Measurements from ENCODE around the gene ULK1. TPM values are rescaled to one million over a fixed set of nuclear protein-coding genes. Genes with fewer than 3 reads are reported as not detected.

Gene ULK1
- total and polyA plus RNA-seq, 2 donors from 2014 or later: 11.4 to 33.4 TPM

DNA sequence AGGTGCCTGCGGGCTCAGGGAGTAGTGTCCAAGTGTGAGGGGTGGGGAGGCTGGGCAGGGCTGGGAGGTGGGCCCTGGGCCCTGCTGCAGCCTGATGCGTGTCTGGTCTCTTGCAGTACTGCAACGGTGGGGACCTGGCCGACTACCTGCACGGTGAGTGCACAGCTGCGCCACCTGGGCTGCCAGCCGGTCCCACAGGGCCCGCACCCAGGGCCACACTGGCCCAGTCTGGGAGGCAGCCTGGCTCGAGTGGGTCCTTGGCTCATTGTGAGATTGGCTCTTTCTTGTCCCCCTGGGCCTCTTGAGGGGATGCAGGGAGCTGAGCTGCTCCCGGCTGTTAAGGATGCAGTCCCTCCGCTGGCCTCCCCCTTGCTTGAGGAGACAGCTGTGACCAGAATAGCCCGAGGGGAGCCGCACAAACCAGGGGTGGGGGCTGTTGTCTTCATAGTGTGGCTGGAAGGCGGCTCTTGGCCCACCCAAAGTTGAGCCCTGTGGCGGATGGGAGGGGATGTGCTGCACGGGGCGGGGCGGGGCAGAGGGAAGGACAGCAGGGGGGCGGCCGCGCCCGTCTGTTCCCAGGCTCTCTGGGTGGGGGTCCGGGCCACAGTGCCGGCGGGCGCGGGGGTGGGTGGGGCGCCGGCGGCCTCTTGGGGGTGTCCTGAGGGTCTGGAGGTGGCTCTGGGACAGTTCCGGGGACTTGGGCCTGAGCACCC, 13.1 kb downstream of the ULK1 start:
- no peaks in the 10 kb centered on the region for H3K9me3 ChIP-seq (ENCODE audit: control insufficient read depth in 2 of 3, insufficient read depth in 1 of 3, low read length in 3 of 3)
- FAIRE-seq (no peak), DNase-seq (peak in 1 of 5 donors; percentile 71)
- peaks cover 0 to 5% (median 0%) of the 10 kb centered on the region in 3 donors for H3K4me1 ChIP-seq (ENCODE audit: control insufficient read depth in 2 of 3, insufficient read depth in 2 of 3, low read depth in 1 of 3, low read length in 3 of 3)
- intact Hi-C loops (cut with DNase I): no loop called here
- H3K27me3 ChIP-seq (ENCODE audit: control insufficient read depth, insufficient read depth, low read length): no peaks in the 10 kb centered on the region
- no peak overlapping the region for H3K9ac ChIP-seq (ENCODE audit: low read length in 3 of 3)
- H3K4me3 ChIP-seq (ENCODE audit: low read length in 3 of 3): no peak overlapping the region
- no peak overlapping the region for H3K27ac ChIP-seq (ENCODE audit: low read depth in 2 of 2, low read length in 2 of 2)
- TF ChIP-seq, protein P1, sequence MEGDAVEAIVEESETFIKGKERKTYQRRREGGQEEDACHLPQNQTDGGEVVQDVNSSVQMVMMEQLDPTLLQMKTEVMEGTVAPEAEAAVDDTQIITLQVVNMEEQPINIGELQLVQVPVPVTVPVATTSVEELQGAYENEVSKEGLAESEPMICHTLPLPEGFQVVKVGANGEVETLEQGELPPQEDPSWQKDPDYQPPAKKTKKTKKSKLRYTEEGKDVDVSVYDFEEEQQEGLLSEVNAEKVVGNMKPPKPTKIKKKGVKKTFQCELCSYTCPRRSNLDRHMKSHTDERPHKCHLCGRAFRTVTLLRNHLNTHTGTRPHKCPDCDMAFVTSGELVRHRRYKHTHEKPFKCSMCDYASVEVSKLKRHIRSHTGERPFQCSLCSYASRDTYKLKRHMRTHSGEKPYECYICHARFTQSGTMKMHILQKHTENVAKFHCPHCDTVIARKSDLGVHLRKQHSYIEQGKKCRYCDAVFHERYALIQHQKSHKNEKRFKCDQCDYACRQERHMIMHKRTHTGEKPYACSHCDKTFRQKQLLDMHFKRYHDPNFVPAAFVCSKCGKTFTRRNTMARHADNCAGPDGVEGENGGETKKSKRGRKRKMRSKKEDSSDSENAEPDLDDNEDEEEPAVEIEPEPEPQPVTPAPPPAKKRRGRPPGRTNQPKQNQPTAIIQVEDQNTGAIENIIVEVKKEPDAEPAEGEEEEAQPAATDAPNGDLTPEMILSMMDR (IDR thresholded peaks at IDR 0.05; ENCODE audit: borderline replicate concordance, extremely low read depth, insufficient read depth): no peak
- H3K36me3 ChIP-seq (ENCODE audit: control insufficient read depth in 2 of 3, insufficient read depth in 3 of 3, low read length in 3 of 3): peaks cover 0 to 25% (median 10%) of the 10 kb centered on the region in 3 donors

DNA sequence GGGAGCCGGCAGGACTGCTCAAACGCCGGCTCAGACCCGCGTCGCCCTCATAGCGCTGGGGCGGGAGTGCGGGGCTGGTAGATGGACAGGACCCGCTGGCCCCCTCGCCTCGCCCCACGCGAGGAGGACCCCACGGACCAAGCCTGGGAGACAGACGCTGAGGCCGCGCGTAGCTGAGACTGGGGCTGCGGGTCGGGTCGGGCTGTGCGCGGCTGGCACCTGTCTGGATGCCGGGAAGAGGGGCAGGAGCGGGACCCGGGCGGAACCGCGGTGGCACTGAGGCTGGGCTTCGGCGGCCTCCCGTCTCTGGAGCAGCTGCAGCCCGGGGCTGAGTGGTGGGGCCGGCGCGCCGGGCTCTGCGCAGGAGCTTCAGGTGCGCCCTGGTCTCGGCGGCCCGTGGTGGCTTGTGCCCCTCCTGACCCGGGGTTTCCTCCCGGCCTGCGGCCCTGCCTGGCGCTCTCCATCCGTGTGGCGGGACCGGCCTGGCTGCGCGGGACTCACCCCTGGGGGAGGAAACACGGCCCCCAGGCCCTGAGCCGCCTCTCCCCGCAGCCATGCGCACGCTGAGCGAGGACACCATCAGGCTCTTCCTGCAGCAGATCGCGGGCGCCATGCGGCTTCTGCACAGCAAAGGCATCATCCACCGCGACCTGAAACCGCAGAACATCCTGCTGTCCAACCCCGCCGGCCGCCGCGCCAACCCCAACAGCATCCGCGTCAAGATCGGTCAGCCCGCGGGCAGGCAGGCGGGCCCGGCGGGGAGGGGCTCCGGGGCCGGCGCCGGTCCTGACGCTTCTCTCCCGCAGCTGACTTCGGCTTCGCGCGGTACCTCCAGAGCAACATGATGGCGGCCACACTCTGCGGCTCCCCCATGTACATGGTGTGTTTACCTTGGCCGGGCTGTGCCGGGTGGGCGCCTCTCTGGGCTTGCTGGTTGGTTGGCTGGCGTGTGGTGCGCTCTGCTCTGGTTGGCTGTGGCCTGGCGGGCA, 14.0 kb downstream of the ULK1 start:
- no peaks in the 10 kb centered on the region for H3K27me3 ChIP-seq (ENCODE audit: control insufficient read depth, insufficient read depth, low read length)
- H3K9ac ChIP-seq (ENCODE audit: low read length in 3 of 3): no peak overlapping the region
- no peaks in the 10 kb centered on the region for H3K9me3 ChIP-seq (ENCODE audit: control insufficient read depth in 2 of 3, insufficient read depth in 1 of 3, low read length in 3 of 3)
- H3K36me3 ChIP-seq (ENCODE audit: control insufficient read depth in 2 of 3, insufficient read depth in 3 of 3, low read length in 3 of 3): peaks cover 0 to 25% (median 10%) of the 10 kb centered on the region in 3 donors
- intact Hi-C loops (cut with DNase I): no loop called here
- DNase-seq: peak in 2 of 5 donors; percentile 8 to 80
- no peaks in the 10 kb centered on the region for H3K4me1 ChIP-seq (ENCODE audit: control insufficient read depth in 2 of 3, insufficient read depth in 2 of 3, low read depth in 1 of 3, low read length in 3 of 3)
- H3K27ac ChIP-seq (ENCODE audit: low read depth in 2 of 2, low read length in 2 of 2): no peak overlapping the region
- TF ChIP-seq, protein P1 (IDR thresholded peaks at IDR 0.05; ENCODE audit: borderline replicate concordance, extremely low read depth, insufficient read depth): no peak
- H3K4me3 ChIP-seq (ENCODE audit: low read length in 3 of 3): no peak overlapping the region
- FAIRE-seq: no peak

DNA sequence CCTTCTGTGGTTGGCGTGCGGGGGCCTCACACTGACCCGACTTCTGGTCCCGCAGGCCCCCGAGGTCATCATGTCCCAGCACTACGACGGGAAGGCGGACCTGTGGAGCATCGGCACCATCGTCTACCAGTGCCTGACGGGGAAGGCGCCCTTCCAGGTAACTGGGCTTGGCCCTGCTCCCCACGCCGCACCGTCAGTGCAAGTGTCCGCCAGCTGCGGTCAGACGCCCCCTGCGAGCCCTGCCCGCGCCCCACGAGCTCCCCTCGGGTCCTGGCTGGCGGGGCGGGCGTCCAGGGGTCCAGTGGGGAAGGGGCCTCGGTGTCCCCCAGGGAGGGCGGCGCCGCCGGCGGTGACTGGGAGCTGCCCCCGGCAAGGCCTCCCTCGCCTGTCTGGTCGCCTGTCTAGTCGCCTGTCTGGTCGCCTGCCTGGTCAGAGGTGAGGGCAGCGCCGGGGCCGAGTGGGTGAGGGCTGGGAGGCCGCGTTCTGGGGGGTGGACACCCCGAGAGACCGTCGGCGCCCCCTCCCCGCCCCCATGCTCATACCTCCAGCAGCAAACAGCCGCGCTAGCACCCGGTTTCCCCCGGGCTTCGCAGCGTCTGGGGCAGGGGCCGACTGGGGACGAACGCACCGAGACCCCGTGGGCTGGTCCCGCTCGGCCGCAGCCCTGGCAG, 14.8 kb downstream of the ULK1 start:
- Histone ChIP-seq H3K27me3 (ENCODE audit: control insufficient read depth, insufficient read depth, low read length) (no peaks in the 10 kb centered on the region), H3K4me1 (ENCODE audit: control insufficient read depth in 2 of 3, insufficient read depth in 2 of 3, low read depth in 1 of 3, low read length in 3 of 3) (no peaks in the 10 kb centered on the region), H3K4me3 (ENCODE audit: low read length in 3 of 3) (no peak overlapping the region), H3K9ac (ENCODE audit: low read length in 3 of 3) (no peak overlapping the region), H3K36me3 (ENCODE audit: control insufficient read depth in 2 of 3, insufficient read depth in 3 of 3, low read length in 3 of 3) (peaks cover 0 to 29% (median 10%) of the 10 kb centered on the region in 3 donors), H3K27ac (ENCODE audit: low read depth in 2 of 2, low read length in 2 of 2) (no peak overlapping the region), H3K9me3 (ENCODE audit: control insufficient read depth in 2 of 3, insufficient read depth in 1 of 3, low read length in 3 of 3) (no peaks in the 10 kb centered on the region)
- FAIRE-seq (no peak), DNase-seq (peak in 2 of 5 donors; percentile 6 to 73)
- intact Hi-C loops (cut with DNase I): no loop called here
- TF ChIP-seq, protein P1 (IDR thresholded peaks at IDR 0.05; ENCODE audit: borderline replicate concordance, extremely low read depth, insufficient read depth): no peak
